ENCODE results near the gene JUND. TPM values are rescaled to one million over a fixed set of nuclear protein-coding genes. Genes with fewer than 3 reads are reported as not detected.

The JUND gene
- total RNA-seq, 1 experiment from 2014 or later, result 75.0 TPM

- no peak for DNase-seq (ENCODE audit: low read depth)
Measured at GRCh38 chr19:18308051-18308947, 26.9 kb upstream of the JUND start.

GRCh38 chr19:18307271-18307681 lies 25.9 kb upstream of the JUND start:
- DNase-seq (ENCODE audit: low read depth), result no peak

GRCh38 chr19:18306888-18307260 lies 25.5 kb upstream of the JUND start:
- DNase-seq (ENCODE audit: low read depth), result no peak

- no peak for DNase-seq (ENCODE audit: low read depth)
Measured at GRCh38 chr19:18306209-18306887, 24.9 kb upstream of the JUND start.

GRCh38 chr19:18304458-18305310 lies 23.3 kb upstream of the JUND start:
- DNase-seq (ENCODE audit: low read depth), result peak; percentile 88

GRCh38 chr19:18304208-18304457 lies 22.7 kb upstream of the JUND start:
- no peak for DNase-seq (ENCODE audit: low read depth)

GRCh38 chr19:18301718-18302111 lies 20.3 kb upstream of the JUND start:
- DNase-seq (ENCODE audit: low read depth), result no peak

GRCh38 chr19:18300930-18301717 lies 19.7 kb upstream of the JUND start:
- no peak for DNase-seq (ENCODE audit: low read depth)

GRCh38 chr19:18299654-18300053 lies 18.2 kb upstream of the JUND start:
- DNase-seq (ENCODE audit: low read depth), result no peak

GRCh38 chr19:18298601-18299000 lies 17.2 kb upstream of the JUND start:
- no peak for DNase-seq (ENCODE audit: low read depth)

GRCh38 chr19:18297308-18297707 lies 15.9 kb upstream of the JUND start:
- DNase-seq (ENCODE audit: low read depth), result no peak

- no peak for DNase-seq (ENCODE audit: low read depth)
Measured at GRCh38 chr19:18295034-18295451, 13.6 kb upstream of the JUND start.

- DNase-seq (ENCODE audit: low read depth), result no peak
Measured at GRCh38 chr19:18294467-18294864, 13.0 kb upstream of the JUND start.

GRCh38 chr19:18293642-18294466 lies 12.4 kb upstream of the JUND start:
- no peak for DNase-seq (ENCODE audit: low read depth)

- peak; percentile 44 for DNase-seq (ENCODE audit: low read depth)
Measured at GRCh38 chr19:18292810-18293641, 11.6 kb upstream of the JUND start.

GRCh38 chr19:18292462-18292809 lies 11.0 kb upstream of the JUND start:
- peak; percentile 26 for DNase-seq (ENCODE audit: low read depth)

- DNase-seq (ENCODE audit: low read depth), result peak; percentile 76
Measured at GRCh38 chr19:18291590-18292461, 10.4 kb upstream of the JUND start.

GRCh38 chr19:18291019-18291524 lies 9.7 kb upstream of the JUND start:
- DNase-seq (ENCODE audit: low read depth), result no peak
